CD4-positive, alpha-beta T cell treated with Interleukin-17A for 4 hours (primary cell): ENCODE data around the gene PAX7.
A peak's percentile ranks its signal among the peaks of the same experiment; 100 is the strongest.

Experiments used
- DNase-seq: peaks from one replicate; pipeline ENCODE4 v3.0.0-alpha.2; 2020; ENCODE audit warnings: mixed read lengths

PAX7 gene

DNA sequence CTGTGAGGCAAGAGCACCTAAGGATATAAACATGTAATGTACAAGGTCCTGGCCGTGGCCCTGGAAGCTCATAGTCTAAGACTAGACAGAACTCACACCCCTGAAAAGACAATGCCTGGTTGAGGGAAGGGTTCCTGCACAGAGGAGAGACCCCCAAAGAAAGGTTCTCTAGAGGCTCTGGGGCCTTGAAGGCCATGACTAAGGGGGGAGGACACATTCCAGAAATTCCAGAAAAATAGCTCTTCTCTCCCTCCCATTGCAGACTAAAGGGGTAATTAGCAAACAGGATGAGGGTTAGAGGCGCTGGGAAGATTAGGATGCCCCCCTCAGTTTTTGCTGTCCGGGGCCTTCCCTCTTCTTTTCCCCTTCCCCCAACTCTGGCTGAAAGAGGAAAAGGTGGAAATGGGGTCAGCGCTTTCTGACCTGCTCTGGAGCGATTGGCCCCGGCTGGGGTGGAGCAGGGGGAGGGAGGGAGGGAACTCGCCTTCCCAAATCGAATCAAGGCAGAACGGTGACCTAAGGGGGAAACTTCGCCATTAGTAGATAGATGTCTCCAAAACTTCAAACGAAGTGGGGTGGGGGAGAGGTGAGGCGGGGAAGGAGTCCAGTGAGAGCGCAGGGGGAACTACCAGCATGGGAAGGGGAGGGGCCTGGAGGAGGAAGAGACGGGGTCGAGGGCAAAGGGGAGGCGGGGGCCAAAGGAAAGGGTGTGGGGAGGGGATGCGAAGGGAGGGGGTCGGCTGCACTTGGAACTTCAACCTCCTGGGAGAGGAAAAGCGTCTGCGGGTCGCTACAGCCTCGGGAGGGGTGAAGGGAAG is 11.8 kb downstream of the PAX7 start:
- DNase-seq, result no peak

DNA sequence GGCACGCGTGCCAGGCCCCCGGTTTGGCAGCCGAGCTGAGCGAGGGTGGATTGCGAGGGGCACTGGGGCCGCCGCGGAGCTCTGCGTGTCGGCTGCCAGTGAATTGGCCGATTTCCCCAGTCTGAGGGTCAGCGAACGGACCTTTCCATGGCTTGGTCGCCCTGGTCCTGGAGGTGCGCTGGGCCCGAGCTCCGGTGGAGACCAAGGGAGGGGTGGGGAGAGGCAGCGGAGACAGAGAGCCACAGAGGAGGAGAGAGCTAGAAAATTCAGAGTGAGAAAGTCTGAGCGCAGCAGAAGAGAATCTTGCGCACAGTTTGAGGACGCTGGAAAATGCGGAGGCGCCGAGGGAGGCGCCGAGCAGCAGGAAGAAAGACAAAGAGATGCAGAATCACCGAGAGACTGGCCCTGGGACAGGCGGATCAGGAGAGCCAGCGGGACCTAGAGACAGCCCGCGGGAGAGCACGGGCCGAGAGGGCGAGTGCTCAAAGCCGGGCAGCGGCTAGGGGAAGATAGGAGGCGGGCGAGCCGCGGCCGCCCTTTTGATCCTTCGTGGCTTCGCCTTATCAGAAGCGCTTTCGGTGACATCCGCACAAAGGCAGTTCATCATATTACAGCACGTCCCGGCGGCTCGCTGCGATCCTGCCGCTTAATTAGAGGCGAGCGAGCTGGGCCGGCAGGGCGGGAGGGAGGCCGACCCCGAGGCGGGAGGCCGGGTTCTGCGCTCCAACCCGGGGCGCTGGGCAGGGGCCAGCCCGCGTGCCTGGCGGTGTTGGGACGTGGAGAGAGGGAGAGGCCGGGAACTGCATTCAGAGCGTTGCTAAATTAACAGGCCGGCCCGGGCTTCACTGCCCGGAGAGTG is 12.7 kb downstream of the PAX7 start:
- peak; percentile 29 for DNase-seq

DNA sequence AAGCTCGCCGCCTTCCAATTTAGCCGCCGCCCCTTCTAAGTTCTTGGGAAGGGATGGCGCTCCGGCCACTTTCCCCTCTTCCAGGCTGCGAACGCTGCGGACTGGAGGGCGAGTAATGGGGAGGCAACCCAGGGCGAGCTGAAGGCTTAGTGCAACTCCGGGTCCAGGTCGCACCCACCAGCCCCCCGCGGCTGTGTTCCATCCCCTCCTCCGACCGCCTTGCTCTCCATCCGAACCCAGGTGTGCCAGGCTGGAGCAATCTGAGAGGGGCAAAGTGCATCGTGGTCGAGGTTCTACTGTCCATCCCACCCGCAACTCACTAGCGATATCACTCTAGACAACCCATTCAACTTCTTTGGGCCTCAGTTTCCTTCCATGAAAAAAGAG is 13.4 kb downstream of the PAX7 start:
- no peak for DNase-seq

DNA sequence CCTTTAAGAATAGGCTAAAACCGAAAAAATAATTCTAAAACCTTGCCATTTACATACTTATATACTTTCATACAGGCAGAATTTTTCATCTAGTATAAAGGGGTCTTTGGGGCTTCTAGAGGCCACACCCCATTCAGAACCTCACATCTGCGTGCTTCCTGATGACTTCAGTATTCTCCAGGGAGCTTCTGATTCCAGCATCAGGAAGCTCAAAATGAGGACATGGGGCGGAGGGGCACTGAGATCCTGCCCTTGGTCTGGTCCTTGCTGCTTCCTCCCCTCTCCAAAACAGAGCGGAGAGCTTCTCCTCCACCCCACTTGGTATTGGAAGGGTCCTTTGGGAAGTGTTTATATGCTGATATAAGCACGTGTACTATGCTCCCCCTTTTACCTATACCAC is 13.8 kb downstream of the PAX7 start:
- DNase-seq, result no peak

DNA sequence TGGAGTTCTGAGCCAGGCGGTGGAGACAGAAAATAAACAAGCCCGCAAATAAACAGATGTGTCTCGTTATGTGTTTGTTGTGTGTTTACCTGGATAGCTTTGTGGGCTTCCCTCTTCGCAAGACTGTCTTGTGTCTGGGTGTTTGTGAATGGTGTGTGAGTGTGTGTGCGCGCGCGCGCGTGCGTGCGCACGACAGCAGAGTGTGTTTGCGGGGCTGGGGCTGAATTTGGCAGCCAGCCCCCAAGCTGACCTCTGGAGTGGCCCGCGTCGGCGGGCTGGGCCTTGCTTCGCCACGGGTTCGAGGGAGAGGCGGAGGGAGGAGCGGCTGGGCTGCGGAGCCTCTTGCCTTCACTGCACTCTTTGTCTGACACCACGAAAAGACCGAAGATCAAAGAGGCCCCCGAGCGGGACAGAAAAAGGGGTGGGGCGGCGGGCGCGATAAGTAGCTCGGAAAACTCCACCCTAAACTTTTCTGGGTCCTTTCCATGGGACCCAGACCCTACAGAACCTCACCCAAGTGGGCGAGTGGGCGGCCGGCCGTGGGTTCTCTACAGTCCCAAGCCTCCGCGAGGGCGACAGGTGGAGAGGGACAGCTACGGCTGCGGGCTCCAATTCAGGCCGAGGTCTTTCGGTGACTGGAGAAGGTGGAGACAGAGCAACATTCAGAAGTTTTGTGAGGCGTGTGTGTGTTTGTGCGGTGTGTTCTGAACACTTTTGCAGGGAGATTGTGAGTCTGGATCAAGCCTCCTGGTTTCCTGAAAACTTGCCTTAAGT is 14.5 kb downstream of the PAX7 start:
- DNase-seq, result peak; percentile 42

DNA sequence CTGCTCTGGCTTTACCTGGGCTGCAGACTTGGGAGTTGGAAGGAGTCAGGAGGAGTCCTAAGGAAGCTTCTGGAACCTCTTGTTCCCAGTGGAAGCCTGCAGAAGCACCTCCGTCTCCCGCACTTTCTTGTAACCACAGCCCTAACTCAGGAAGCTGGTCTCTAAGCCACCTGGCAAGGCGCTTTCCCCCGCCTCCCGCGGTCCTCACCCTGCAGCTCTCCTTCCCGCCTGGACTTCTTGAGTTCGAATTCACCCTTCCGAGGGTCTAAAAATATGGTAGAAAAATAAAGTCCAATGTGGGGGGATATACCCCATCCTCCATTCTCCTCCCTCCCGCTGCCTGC is 15.1 kb downstream of the PAX7 start:
- no peak for DNase-seq

DNA sequence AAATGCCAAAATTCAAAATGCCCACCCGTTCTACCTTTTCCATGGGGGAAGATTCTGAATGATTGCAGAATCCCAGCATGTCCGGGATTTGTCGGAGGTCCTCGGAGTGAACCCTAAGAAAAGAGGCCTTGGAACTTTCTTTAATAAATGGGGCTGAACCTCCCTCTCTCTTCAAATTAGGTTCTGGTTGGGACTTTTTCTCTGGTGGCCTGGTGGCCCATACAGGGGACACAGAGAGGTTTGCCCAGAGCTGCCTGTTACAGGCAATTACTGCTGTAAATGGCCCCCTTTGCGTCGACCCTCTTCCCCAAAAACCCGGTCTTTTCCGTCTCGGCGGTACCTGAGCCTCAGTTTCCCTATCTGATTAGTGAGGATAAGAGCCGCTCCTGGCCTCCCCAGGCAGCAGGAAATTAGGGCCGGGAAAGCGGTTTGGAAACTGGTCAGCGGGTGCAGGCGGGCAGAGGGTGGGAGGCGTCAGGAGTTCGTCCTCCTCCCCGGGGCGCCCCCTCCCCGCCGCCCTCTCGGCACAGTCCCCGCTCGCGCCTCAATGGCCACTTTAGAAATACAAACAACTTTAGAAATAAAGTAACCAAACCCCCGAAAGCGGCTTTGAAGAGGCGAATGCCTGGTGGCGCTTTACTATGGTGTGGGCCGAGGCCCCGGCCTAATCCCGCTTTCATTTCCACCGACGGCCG is 15.6 kb downstream of the PAX7 start:
- DNase-seq, result no peak

DNA sequence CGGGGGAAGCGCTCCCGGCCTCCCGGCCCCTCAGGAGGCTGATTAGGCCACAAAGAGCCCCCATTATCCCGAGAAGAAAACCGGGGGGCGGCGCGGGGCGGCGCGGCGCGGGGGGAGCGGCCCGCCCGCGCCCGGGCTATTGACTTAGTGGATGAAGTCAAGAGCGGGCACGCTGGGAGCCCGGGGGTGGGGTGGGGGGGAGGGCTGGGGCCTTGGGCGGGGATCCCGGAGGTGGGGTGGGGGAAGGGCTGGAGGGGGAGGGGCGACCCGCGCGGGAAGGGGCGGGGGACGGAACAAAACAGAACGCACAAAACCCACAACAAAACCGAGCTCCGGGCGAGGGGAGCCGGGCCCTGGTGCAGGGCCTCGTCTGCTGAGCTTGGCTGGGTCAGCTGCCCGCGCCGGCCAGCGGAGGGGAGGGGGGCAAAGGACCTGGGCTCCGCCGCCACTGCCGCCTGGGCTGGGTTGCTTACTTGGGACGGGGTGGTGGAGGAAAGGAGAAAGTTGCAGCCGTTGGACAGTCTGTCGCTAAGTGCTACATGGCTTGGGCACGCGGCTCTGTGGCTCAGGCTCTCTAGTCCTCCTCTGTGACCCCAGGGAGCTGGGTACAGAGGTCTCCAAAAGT is 16.3 kb downstream of the PAX7 start:
- no peak for DNase-seq

DNA sequence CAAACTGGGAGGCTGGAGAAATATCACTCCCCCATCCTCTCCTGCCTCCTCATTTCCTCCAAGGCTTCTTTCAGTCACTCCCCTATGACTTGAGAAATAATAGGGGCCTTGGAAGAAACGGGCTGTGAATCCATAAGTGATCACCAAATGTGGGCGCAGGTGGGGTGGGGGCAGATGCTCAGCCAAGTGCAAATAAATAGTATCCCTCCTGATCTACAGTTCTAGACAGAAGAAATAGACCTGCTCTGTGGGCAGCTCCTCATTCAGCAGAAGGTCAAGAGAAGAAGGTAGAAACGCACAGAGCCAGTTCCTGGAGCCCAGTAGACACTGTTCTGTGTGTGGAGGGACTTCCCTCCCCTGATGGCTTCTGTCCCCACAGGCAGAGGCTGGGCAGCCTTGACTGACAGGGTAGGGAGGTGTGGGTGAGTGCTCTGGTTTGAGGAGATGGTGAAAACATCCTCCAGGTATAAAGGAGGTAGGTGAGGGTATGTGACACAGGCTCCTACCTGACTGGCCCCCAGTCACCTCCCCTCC is 17.1 kb downstream of the PAX7 start:
- DNase-seq, result no peak

DNA sequence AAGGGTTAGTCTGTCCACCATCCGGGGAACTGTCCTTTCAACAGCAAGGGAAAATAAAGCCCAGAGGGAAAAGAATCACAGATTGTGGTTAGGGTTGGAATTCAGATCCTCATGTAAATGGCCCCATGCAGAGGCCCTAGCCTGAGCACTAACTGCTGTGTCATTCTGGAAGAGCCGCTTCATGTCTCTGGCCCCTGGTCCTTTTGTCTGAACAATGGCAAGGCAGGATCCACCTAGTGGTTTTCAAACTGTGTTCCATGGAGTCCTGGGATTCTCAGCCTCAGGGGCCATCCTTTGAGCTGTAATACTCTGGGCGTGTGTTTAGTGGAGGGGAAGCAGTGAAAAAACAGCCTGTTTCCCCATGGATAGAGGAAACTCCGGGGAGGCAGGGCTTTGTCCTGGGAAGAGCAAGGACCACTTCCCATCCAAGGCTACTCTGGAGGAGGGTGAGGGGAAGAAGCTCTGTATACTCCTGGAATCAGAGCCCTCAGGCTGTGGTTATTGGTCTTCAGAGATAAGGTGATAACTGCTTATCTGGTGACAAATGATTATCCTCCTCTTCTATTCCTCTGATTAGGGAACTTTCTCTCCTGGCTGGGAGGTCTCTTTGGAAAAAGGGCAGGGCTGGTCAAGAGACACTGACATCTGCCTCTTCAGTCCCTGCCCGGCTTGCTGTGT is 19.2 kb downstream of the PAX7 start:
- no peak for DNase-seq

DNA sequence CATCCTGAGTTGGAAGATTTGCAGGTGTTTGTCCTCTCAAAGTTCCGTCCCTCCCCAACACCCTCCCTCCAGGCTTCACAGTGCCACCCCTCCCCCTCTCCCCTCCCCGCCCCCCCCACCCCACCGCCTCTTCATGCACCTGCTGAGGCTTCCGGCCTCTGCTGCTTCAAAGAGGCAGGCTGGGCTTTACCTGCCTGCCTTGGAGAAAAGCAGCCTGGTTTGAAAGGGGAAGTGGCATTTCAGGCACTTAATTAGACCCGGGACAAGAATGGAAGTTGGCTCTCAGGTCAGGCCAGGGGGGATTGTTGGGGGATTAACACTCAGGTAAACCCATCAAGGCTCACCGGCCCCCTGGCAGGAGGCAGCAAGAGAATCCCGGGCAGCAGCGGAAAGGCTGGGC is 21.1 kb downstream of the PAX7 start:
- DNase-seq, result peak; percentile 73

DNA sequence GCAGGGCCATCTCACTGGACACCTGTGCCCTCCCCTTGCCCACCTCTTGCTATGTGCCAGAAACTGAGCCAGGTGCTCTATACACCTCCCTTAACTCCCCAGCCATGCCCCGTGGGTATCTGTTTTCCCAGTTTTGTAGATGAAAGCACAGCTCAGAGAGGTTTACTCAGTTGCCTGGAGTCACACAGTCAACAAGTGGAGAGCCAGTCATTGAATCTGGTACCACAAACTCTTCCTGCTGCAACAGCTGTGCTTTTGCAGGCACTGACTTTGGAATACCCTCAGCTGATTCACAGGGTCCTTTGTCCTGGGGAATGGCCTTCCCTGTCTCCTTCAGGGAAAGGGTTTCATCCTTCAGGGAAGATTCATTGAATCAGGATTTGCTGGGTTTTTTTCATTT is 22.1 kb downstream of the PAX7 start:
- DNase-seq, result no peak

DNA sequence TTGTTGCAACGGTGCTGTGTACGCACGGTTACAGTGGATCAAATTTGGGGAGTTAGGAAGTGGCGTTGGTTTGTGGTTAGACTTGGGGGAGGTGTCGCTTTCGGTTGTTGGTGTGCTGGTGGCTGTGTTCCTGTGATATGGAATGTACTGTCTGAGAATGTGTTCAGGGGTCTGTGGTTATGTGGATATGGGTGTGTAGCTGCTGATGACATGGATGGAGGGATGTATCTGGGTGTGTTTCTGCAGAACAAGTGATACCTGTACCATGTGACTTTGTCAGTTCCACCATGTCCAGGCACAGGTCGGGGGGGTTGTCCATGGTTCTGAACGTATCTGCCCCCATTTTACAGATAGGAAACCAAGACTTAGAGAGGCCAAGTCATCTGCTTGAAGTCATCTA is 22.7 kb downstream of the PAX7 start:
- DNase-seq, result no peak

DNA sequence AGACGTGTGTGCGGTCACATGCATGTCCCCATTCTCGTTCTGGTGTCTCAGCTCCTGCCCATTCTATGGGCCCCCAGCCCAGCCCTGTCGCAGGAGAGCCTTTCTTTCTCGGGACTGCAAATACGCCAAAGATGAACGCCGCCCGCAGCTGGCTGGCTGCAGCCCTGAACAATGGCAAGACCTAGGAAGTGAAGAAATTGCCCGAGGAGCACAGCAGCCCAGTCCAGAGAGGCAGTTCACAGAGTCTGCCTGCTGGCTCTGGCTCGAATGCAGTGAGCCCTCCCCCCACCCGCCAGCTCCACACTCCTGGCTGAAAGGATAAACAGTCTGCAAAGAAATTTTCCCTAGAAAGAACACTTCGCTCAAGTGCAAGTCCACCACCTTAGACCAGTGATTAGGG is 23.3 kb downstream of the PAX7 start:
- no peak for DNase-seq

DNA sequence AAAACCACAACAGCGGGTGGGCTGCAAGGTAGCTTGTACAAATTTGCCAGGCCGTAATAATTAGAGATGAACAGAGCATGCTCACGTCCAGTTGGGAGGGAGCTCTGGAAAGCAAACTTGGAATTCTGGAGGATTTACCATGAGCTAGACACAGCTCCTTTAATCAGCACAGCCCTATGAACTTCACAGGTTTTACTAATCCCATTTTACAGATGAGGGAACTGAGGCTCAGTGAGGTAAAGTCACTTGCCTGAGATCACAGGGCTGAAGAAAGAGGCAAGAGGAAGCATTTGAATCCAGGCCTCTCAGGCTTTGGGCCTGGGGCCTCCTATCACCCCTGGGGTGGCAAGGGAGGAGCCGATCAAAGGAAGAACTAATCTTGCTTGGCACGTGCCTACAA is 24.0 kb downstream of the PAX7 start:
- no peak for DNase-seq

DNA sequence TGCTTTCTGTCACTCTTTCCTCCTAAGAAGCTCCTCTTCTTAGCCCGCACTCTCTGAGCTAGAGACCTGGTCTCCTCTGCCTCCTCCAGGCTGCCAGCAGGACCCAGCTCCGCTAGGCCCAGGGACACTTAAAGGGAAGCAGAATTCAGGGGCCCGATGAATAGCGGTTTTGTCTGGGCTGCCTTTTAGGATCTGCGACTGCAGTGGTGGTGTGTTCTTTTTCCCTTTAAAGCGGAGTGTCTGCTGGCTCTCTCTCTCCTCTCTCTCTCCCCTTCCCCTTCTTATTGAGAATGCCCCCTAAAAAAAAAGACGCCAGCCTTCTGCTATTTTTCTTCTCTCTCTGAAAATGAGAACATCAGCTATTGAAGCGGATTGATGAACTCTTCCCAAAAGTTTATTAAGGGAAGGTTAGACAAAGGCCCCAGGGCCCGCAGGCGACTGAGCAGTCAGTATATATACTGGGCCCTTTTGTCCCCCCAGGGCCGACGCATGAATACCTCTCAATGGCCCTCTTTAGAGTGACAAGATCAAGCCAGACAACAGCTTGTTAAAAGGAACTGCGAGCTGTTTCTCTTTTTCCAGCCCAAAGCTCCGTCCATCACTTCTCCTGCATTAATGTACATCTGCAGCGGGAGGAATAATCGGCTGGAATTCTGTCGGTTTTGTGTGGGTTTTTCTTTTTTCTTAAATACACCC is 27.0 kb downstream of the PAX7 start:
- DNase-seq, result no peak

DNA sequence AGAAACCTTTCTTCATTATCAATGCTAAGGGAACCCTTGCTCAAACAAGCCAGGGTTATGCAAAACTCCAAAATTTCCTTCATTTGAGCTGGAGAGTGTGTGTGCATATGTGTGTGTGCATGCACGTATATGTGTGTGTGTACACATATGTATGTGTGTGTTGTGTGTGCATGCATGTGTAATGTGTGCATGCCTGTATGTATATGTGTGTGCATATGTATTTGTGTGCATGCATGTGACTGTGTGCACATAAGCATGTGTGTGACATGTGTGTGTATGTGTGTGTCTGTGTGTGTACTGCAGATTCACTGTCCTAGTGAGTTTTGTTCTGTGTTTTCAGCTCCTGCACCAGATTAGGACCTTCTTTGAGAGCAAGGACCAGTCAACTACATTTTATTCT is 28.2 kb downstream of the PAX7 start:
- no peak for DNase-seq

DNA sequence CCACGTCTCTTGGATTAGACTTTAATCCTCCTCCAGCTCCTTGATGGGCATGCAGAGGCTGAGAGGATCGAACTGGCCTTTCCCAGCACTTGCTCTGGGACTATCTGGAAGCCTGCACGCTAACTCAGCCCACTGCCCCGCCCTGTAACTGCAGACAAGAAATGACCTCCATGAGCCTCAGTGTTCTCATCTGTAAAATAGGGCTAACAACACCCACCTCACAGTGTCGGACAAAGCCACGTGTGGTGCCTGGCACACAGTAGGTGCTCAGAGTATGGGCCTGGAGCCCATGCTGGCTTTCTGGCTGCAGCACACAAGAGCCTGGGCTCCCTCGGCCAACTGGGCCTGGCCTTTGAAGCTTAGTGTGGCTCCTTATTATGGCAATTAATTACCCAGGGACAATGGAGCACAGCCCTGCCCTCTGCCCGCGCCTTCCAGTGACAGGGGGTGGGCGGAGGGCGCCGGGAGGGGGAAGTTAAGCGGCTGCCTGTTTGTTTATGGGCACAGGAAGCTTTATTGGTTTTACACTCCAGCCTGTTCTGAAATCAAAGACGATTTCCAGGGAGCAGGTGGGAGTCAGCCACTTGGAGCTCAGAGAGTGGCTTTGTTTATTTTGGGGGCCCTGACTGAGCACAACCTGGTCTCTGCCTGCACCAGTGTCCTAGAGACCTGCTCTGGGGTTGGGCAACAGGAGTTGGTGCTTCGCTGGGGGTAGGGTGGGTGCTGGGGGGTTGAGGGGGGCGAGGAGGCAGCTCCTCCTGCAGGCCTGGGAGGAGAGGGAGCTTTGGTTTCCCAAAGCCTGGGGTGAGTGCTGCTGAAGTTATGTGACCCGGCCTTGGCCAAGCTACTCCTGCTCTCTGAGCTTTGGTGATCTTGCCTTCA is 31.0 kb downstream of the PAX7 start:
- DNase-seq, result no peak

DNA sequence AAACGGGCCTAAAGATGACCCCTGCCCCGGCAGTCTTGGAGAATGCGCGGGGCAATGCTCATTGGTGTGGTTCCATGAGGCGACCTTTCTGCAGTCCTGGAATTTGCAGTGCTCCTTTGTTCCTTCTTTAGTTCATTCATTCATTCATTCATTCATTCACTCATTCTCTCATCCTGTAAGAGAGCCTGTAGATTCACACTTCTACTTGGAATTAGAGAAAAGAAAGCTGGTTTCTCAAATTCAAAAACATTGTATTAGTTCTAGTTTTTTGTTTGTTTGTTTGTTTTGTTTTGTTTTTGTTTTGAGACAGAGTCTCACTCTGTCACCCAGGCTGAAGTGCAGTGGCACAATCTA is 31.6 kb downstream of the PAX7 start:
- DNase-seq, result no peak

DNA sequence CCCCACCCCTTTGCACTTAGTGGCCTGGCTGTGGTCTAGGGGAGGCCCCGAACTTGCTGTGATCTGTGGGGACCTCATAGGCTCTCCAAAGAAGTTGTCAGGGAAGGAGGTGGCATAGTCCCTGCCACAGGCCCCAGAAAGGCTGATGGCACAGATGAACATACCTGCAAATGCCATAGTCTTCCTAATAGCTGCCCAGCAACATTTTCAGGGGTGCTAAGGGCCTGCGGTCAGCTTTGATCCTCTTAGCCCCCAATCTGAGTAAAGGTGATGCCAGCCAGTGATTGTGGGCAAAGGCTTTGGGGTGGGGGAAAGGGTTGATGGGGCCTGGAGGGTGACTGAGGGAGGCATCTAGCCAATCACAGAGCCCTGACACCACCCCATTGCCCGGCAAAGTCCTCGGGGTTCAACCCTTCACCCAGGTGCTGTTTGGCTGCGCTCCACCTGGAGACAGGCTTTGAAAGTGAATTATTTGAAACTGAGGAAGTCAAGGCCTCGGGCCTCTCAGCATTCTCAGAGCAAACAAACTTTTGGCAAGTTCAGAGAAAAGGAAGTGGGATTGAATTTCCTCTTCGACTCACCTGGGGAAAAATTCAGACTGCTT is 35.8 kb downstream of the PAX7 start:
- no peak for DNase-seq
